GM18868 (cell line): ENCODE measurements around the gene CNPY3.
A peak's percentile ranks its signal among the peaks of the same experiment; 100 is the strongest.

Source experiments
- ATAC-seq: cut with Tn5 transposase; IDR thresholded peaks from one replicate; pipeline ENCODE4 v1.9.1; 2021; ENCODE audit warnings: mild to moderate bottlenecking, moderate library complexity; ENCODE audit not compliant: unreplicated experiment

Gene CNPY3

GRCh38 chr6:42978839-42979522, 49.7 kb downstream of the CNPY3 start, which contains the start of gene PEX6:
PEX6 (minus strand) TSS chr6:42979181; CDS start chr6:42979150, 31 bp downstream.
- ATAC-seq: peak; percentile 97

- ATAC-seq: no peak
Measured at GRCh38 chr6:42979523-42980177, 50.4 kb downstream of the CNPY3 start.

- no peak for ATAC-seq
Measured at GRCh38 chr6:42981836-42982235, 52.6 kb downstream of the CNPY3 start.

GRCh38 chr6:42984001-42984923, 55.0 kb downstream of the CNPY3 start, which contains the start of gene PPP2R5D:
PPP2R5D (plus strand) TSS chr6:42984570; CDS start chr6:42984678, 108 bp downstream.
- peak; percentile 92 for ATAC-seq

GRCh38 chr6:42984924-42985475, 55.7 kb downstream of the CNPY3 start:
- no peak for ATAC-seq

GRCh38 chr6:42987533-42988451, 58.5 kb downstream of the CNPY3 start:
- ATAC-seq: no peak

GRCh38 chr6:42988486-42989020, 59.3 kb downstream of the CNPY3 start:
- ATAC-seq: no peak
